Loucy (cell line): ENCODE measurements around the gene P2RX7.

Experiments used
- H2AFZ ChIP-seq: fragments of 200-600 bp; sonication (generic); 2 replicates; pipeline ENCODE4 v1.6.0; 2016; ENCODE audit warnings: antibody characterized with exemption, mild to moderate bottlenecking, low read length, moderate library complexity
- H3F3A ChIP-seq: fragments of 200-600 bp; 2 replicates; pipeline ENCODE4 v1.6.0; 2016; ENCODE audit warnings: antibody characterized with exemption, low read depth, mild to moderate bottlenecking
- H3K27me3 ChIP-seq: fragments of 200-600 bp; sonication (generic); 2 replicates; pipeline ENCODE4 v1.6.1; 2014; ENCODE audit warnings: low read length, mild to moderate bottlenecking; ENCODE audit not compliant: insufficient read depth, poor library complexity, severe bottlenecking
- H3K36me3 ChIP-seq: fragments of 200-600 bp; sonication (generic); 2 replicates; pipeline ENCODE4 v1.6.1; 2016; ENCODE audit warnings: low read length; ENCODE audit not compliant: insufficient read depth
- H3K4me1 ChIP-seq: fragments of 200-600 bp; sonication (generic); 2 replicates; pipeline ENCODE4 v1.5.1; 2014; ENCODE audit warnings: low read length, mild to moderate bottlenecking; ENCODE audit not compliant: insufficient read depth, poor library complexity, severe bottlenecking
- H3K4me2 ChIP-seq: fragments of 200-600 bp; sonication (generic); 2 replicates; pipeline ENCODE4 v1.6.0; 2014; ENCODE audit warnings: antibody characterized with exemption, low read length, low read depth, mild to moderate bottlenecking; ENCODE audit not compliant: poor library complexity, severe bottlenecking
- H3K4me3 ChIP-seq: fragments of 200-600 bp; sonication (generic); 2 replicates; pipeline ENCODE4 v1.5.1; 2014; ENCODE audit warnings: low read length, mild to moderate bottlenecking, mixed read lengths; ENCODE audit not compliant: poor library complexity, severe bottlenecking
- H3K79me2 ChIP-seq: fragments of 200-600 bp; sonication (generic); 2 replicates; pipeline ENCODE4 v1.6.1; 2014; ENCODE audit warnings: low read length; ENCODE audit not compliant: insufficient read depth
- H3K9ac ChIP-seq: fragments of 200-600 bp; sonication (generic); 2 replicates; pipeline ENCODE4 v1.6.0; 2014; ENCODE audit warnings: mild to moderate bottlenecking, low read depth, low read length, moderate library complexity; ENCODE audit not compliant: poor library complexity, severe bottlenecking
- H3K9me2 ChIP-seq: fragments of 200-600 bp; sonication (generic); replicated peaks from 2 replicates; pipeline ENCODE4 v1.6.1; 2016; ENCODE audit warnings: low read depth, low read length, mixed read lengths
- H3K9me3 ChIP-seq: fragments of 200-600 bp; sonication (generic); 2 replicates; pipeline ENCODE4 v1.6.1; 2014; ENCODE audit warnings: mild to moderate bottlenecking, antibody characterized with exemption, low read length, low read depth; ENCODE audit not compliant: insufficient read depth
- H4K20me1 ChIP-seq: fragments of 200-600 bp; sonication (generic); 2 replicates; pipeline ENCODE4 v1.6.0; 2014; ENCODE audit warnings: antibody characterized with exemption, low read length, mild to moderate bottlenecking; ENCODE audit not compliant: insufficient read depth, poor library complexity, severe bottlenecking
- EZH2phosphoT487 ChIP-seq: fragments of 200-600 bp; IDR thresholded peaks from 2 replicates; pipeline ENCODE4 v1.6.1; 2018; ENCODE audit warnings: antibody characterized with exemption, mild to moderate bottlenecking, moderate library complexity, borderline replicate concordance
- TF ChIP-seq, protein P1 (sequence below): fragments of 200-600 bp; sonication (generic); conservative IDR thresholded peaks from 2 replicates; pipeline ENCODE4 v1.5.1; 2014; ENCODE audit warnings: mild to moderate bottlenecking, antibody characterized with exemption, low read length

P2RX7 gene

GRCh38 chr12:121123488-121123887 lies 9.2 kb upstream of the P2RX7 start:
- Histone ChIP-seq H3K4me1 (peaks cover 42% of the 10 kb centered on the region), H2AFZ (no peak overlapping the region), H3K27me3 (no peaks in the 10 kb centered on the region), H3K4me3 (no peak overlapping the region), H3K36me3 (no peaks in the 10 kb centered on the region), H3K9ac (no peak overlapping the region), H3K9me3 (no peaks in the 10 kb centered on the region), H4K20me1 (no peaks in the 10 kb centered on the region), H3K4me2 (no peak overlapping the region), H3F3A (peaks cover 5% of the 10 kb centered on the region; the same call in 1 of the 2 replicates), H3K79me2 (no peaks in the 10 kb centered on the region), H3K9me2 (no peaks in the 10 kb centered on the region)
- TF ChIP-seq, protein P1, sequence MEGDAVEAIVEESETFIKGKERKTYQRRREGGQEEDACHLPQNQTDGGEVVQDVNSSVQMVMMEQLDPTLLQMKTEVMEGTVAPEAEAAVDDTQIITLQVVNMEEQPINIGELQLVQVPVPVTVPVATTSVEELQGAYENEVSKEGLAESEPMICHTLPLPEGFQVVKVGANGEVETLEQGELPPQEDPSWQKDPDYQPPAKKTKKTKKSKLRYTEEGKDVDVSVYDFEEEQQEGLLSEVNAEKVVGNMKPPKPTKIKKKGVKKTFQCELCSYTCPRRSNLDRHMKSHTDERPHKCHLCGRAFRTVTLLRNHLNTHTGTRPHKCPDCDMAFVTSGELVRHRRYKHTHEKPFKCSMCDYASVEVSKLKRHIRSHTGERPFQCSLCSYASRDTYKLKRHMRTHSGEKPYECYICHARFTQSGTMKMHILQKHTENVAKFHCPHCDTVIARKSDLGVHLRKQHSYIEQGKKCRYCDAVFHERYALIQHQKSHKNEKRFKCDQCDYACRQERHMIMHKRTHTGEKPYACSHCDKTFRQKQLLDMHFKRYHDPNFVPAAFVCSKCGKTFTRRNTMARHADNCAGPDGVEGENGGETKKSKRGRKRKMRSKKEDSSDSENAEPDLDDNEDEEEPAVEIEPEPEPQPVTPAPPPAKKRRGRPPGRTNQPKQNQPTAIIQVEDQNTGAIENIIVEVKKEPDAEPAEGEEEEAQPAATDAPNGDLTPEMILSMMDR, result no peak
- no peak for TF ChIP-seq EZH2phosphoT487

GRCh38 chr12:121124402-121125109 lies 8.1 kb upstream of the P2RX7 start:
- peaks cover 51% of the 10 kb centered on the region for H3K4me1 ChIP-seq

GRCh38 chr12:121127501-121127900 lies 5.2 kb upstream of the P2RX7 start:
- no peak for TF ChIP-seq EZH2phosphoT487
- TF ChIP-seq, protein P1, result no peak
- H3K4me2 ChIP-seq, result no peak overlapping the region
- no peak overlapping the region for H2AFZ ChIP-seq
- H3F3A ChIP-seq, result peaks cover 14% of the 10 kb centered on the region; the same call in 1 of the 2 replicates
- H3K27me3 ChIP-seq, result no peaks in the 10 kb centered on the region
- H4K20me1 ChIP-seq, result no peaks in the 10 kb centered on the region
- H3K9me2 ChIP-seq, result no peaks in the 10 kb centered on the region
- H3K4me1 ChIP-seq, result peaks cover 56% of the 10 kb centered on the region
- H3K79me2 ChIP-seq, result no peaks in the 10 kb centered on the region
- no peaks in the 10 kb centered on the region for H3K9me3 ChIP-seq
- no peaks in the 10 kb centered on the region for H3K36me3 ChIP-seq
- H3K4me3 ChIP-seq, result no peak overlapping the region
- H3K9ac ChIP-seq, result no peak overlapping the region

More at GRCh38 chr12:121124402-121125109, 8.1 kb upstream of the P2RX7 start:
- H3K4me2 ChIP-seq, result no peak overlapping the region
- no peaks in the 10 kb centered on the region for H3K36me3 ChIP-seq
- no peak overlapping the region for H3K9ac ChIP-seq
- no peaks in the 10 kb centered on the region for H3K79me2 ChIP-seq
- TF ChIP-seq, protein P1, result no peak
- TF ChIP-seq EZH2phosphoT487, result no peak
- H3K9me2 ChIP-seq, result no peaks in the 10 kb centered on the region
- no peak overlapping the region for H3K4me3 ChIP-seq
- H3K27me3 ChIP-seq, result no peaks in the 10 kb centered on the region
- H3K9me3 ChIP-seq, result no peaks in the 10 kb centered on the region
- peaks cover 11% of the 10 kb centered on the region; the same call in 1 of the 2 replicates for H3F3A ChIP-seq
- H2AFZ ChIP-seq, result no peak overlapping the region
- H4K20me1 ChIP-seq, result no peaks in the 10 kb centered on the region
